ENCODE results near the gene ZNF516. TPM values are rescaled to one million over a fixed set of nuclear protein-coding genes. Genes with fewer than 3 reads are reported as not detected.
A peak's percentile ranks its signal among the peaks of the same experiment; 100 is the strongest.

The ZNF516 gene
- total RNA-seq, 1 donor from 2014 or later = 75.6 TPM

- DNase-seq (ENCODE audit: low spot score) = no peak
Measured at GRCh38 chr18:76382275-76382674, 112.8 kb downstream of the ZNF516 start.

GRCh38 chr18:76380791-76381405 lies 114.1 kb downstream of the ZNF516 start:
- no peak for DNase-seq (ENCODE audit: low spot score)

GRCh38 chr18:76380127-76380729 lies 114.8 kb downstream of the ZNF516 start:
- DNase-seq (ENCODE audit: low spot score) = no peak

- DNase-seq (ENCODE audit: low spot score) = no peak
Measured at GRCh38 chr18:76379226-76380126, 115.6 kb downstream of the ZNF516 start.

GRCh38 chr18:76378526-76379215 lies 116.4 kb downstream of the ZNF516 start:
- DNase-seq (ENCODE audit: low spot score) = no peak

- DNase-seq (ENCODE audit: low spot score) = no peak
Measured at GRCh38 chr18:76377359-76377756, 117.7 kb downstream of the ZNF516 start.

GRCh38 chr18:76376668-76377358 lies 118.2 kb downstream of the ZNF516 start:
- DNase-seq (ENCODE audit: low spot score) = no peak

- no peak for DNase-seq (ENCODE audit: low spot score)
Measured at GRCh38 chr18:76376225-76376624, 118.8 kb downstream of the ZNF516 start.

- DNase-seq (ENCODE audit: low spot score) = no peak
Measured at GRCh38 chr18:76374330-76375281, 120.4 kb downstream of the ZNF516 start.

- no peak for DNase-seq (ENCODE audit: low spot score)
Measured at GRCh38 chr18:76373297-76373696, 121.7 kb downstream of the ZNF516 start.

GRCh38 chr18:76371301-76372203 lies 123.5 kb downstream of the ZNF516 start:
- DNase-seq (ENCODE audit: low spot score) = no peak

GRCh38 chr18:76370686-76371085 lies 124.4 kb downstream of the ZNF516 start:
- no peak for DNase-seq (ENCODE audit: low spot score)

GRCh38 chr18:76370201-76370600 lies 124.8 kb downstream of the ZNF516 start:
- DNase-seq (ENCODE audit: low spot score) = no peak

- no peak for DNase-seq (ENCODE audit: low spot score)
Measured at GRCh38 chr18:76369791-76370190, 125.3 kb downstream of the ZNF516 start.

- peak; percentile 17 for DNase-seq (ENCODE audit: low spot score)
Measured at GRCh38 chr18:76368976-76369375, 126.1 kb downstream of the ZNF516 start.

GRCh38 chr18:76368271-76368670 lies 126.8 kb downstream of the ZNF516 start:
- DNase-seq (ENCODE audit: low spot score) = no peak

GRCh38 chr18:76367168-76368125 lies 127.6 kb downstream of the ZNF516 start:
- no peak for DNase-seq (ENCODE audit: low spot score)

GRCh38 chr18:76365561-76365960 lies 129.5 kb downstream of the ZNF516 start:
- no peak for DNase-seq (ENCODE audit: low spot score)

Measured in ureter (tissue), 1 donor.